A549 treated with ZK216348 at 1 μM for 4 hours (cell line): ENCODE data around the gene LACRT. TPM values are rescaled to one million over a fixed set of nuclear protein-coding genes. Genes with fewer than 3 reads are reported as not detected.

Experiments used
- total RNA-seq: library from RNA; stranded (reverse); fragments of 200-300 nt; extraction: Qiagen RNA extraction; gene quantifications from 5 replicates; pipeline ENCODE4 v1.2.3, GENCODE V29; 2022; ENCODE audit warnings: low read depth

Gene LACRT
- not detected in 5 replicates for total RNA-seq

GRCh38 chr12:54634795-54635194 is at the start of gene LACRT:
Gene LACRT (minus strand): TSS chr12:54634895. CDS start chr12:54634841, 54 bp downstream.

GRCh38 chr12:54648265-54648664 is 13.6 kb upstream of the LACRT start, which contains the start of gene DCD:
Gene DCD (minus strand): TSS chr12:54648365. CDS start chr12:54648303, 62 bp downstream.

GRCh38 chr12:54588110-54588889 is 46.4 kb downstream of the LACRT start, which contains the start of gene PPP1R1A:
Gene PPP1R1A (minus strand): TSS chr12:54588659. CDS start chr12:54588488, 171 bp downstream.

Other genes starting within 250 kb of the LACRT start
- 158 to 252 TPM (median 197 TPM) in 5 replicates for gene ITGA5, start 215.6 kb downstream of the LACRT start, total RNA-seq
- gene GTSF1, start 161.3 kb downstream of the LACRT start, total RNA-seq: not detected in 5 replicates
- not detected in 5 replicates for gene NCKAP1L, start 137.1 kb downstream of the LACRT start, total RNA-seq
- 0.11 TPM in 1 of 5 replicates, not detected in the others for gene PDE1B, start 85.3 kb downstream of the LACRT start, total RNA-seq
- 0.11 to 0.25 TPM (median 0.20 TPM) in 3 of 5 replicates, not detected in the others for gene PPP1R1A, start 46.2 kb downstream of the LACRT start, total RNA-seq
- gene DCD, start 13.5 kb upstream of the LACRT start, total RNA-seq: not detected in 5 replicates
- gene MUCL1, start 219.6 kb upstream of the LACRT start, total RNA-seq: not detected in 5 replicates